ENCODE results near the gene FBXO42. TPM values are rescaled to one million over a fixed set of nuclear protein-coding genes. Genes with fewer than 3 reads are reported as not detected.
A peak's percentile ranks its signal among the peaks of the same experiment; 100 is the strongest.

The FBXO42 gene
- total and polyA plus RNA-seq, 2 of the 4 experiments (the other 2 are of a cell fraction) = 12.0 to 18.8 TPM

- 100% methylated on average over 4 of the region's 11 CpGs; no CpG with 5 or more reads in 1 of the 2 experiments for WGBS, 2 experiments (ENCODE audit: extremely low coverage in 2 of 2, insufficient read length in 1 of 2)
- Histone ChIP-seq H3K9ac (ENCODE audit: low read depth, low read length) (no peak overlapping the region), H2AK9ac (replicated peaks; ENCODE audit: low read depth, low read length, poor library complexity) (peak overlapping the region; percentile 60), H4K91ac (ENCODE audit: insufficient read depth, low read depth, low read length) (peak overlapping the region; percentile 28; the same call in 1 of the 2 replicates), H3K14ac (replicated peaks; ENCODE audit: low read depth, low read length) (no peak overlapping the region), H3K9me3 (ENCODE audit: control insufficient read depth, insufficient read depth, low read length) (no peaks in the 10 kb centered on the region), H2BK5ac (ENCODE audit: low read depth, low read length, poor library complexity, severe bottlenecking) (no peak overlapping the region), H3K4me2 (ENCODE audit: low read depth, low read length) (no peak overlapping the region), H3K36me3 (ENCODE audit: control insufficient read depth, insufficient read depth, low read length) (peaks cover 2% of the 10 kb centered on the region), H3K56ac (ENCODE audit: extremely low read depth, insufficient read depth, low read length) (no peak overlapping the region), H2BK20ac (ENCODE audit: low read depth, low read length) (no peak overlapping the region), H4K20me1 (ENCODE audit: insufficient read depth, low read length) (no peaks in the 10 kb centered on the region; the same call in 1 of the 2 replicates), H3K79me1 (ENCODE audit: low read depth in 1 of 2, low read length in 2 of 2) (peaks cover 7 to 21% of the 10 kb centered on the region in 2 experiments; a peak in 3 of 4 replicates), H2AFZ (replicated peaks; ENCODE audit: low read length, poor library complexity) (no peak overlapping the region), H3K4me3 (ENCODE audit: insufficient read depth, low read depth, low read length) (no peak overlapping the region), H2BK15ac (ENCODE audit: low read depth, low read length) (no peak overlapping the region), H3K4ac (ENCODE audit: low read depth, low read length) (peak overlapping the region; percentile 97; the same call in 1 of the 2 replicates), H3K27ac (ENCODE audit: insufficient read depth, low read length) (no peak overlapping the region), H4K8ac (ENCODE audit: low read depth in 2 of 2, low read length in 2 of 2) (peak overlapping the region in 1 of 2 experiments; percentile 98; a peak in 1 of 4 replicates), H2BK120ac (ENCODE audit: low read depth, low read length) (no peak overlapping the region), H3K18ac (ENCODE audit: low read depth, low read length) (no peak overlapping the region), H3K4me1 (ENCODE audit: control insufficient read depth, insufficient read depth, low read length) (peaks cover 9% of the 10 kb centered on the region), H4K5ac (ENCODE audit: low read depth, low read length) (no peak overlapping the region), H2AK5ac (ENCODE audit: low read depth, low read length) (peak overlapping the region; percentile 84), H3K23ac (ENCODE audit: low read depth, low read length) (no peak overlapping the region), H3K9me1 (ENCODE audit: insufficient read depth, low read length) (peaks cover 6% of the 10 kb centered on the region; the same call in 1 of the 2 replicates), H3K27me3 (ENCODE audit: control insufficient read depth, insufficient read depth, low read length) (no peaks in the 10 kb centered on the region)
- no peak for ATAC-seq (ENCODE audit: low read depth)
- intact Hi-C loops (cut with micrococcal nuclease) = loop anchor here (5.0 kb wide), 2 partner anchors 37 to 162 kb away; partner anchors contain the start of gene SZRD1
- no peak for DNase-seq
- in situ Hi-C loops (cut with MboI; ENCODE audit: low sequenced_read_pairs) = no loop called here
- CTCF ChIA-PET = interaction anchor here (1.4 kb wide), 1 partner anchor 40 kb away, joined by 5 read pairs; no protein-coding TSS in a partner anchor
- TF ChIP-seq BHLHE40 (IDR thresholded peaks at IDR 0.05; ENCODE audit: low read depth, low read length) (no peak), MAFK (IDR thresholded peaks at IDR 0.05; ENCODE audit: low read depth, low read length) (no peak), ELK1 (IDR thresholded peaks at IDR 0.05; ENCODE audit: borderline replicate concordance, low read depth, low read length) (no peak), MXI1 (IDR thresholded peaks at IDR 0.05; ENCODE audit: borderline replicate concordance, low read depth, low read length) (no peak), RAD21 (IDR thresholded peaks at IDR 0.05; ENCODE audit: low read length) (no peak), USF2 (IDR thresholded peaks at IDR 0.05; ENCODE audit: low read depth, low read length) (no peak), CEBPB (IDR thresholded peaks at IDR 0.05; ENCODE audit: low read depth, low read length) (no peak), CHD1 (IDR thresholded peaks at IDR 0.05; ENCODE audit: low read depth, low read length) (no peak), MAZ (IDR thresholded peaks at IDR 0.05; ENCODE audit: borderline replicate concordance, low read depth, low read length) (no peak), POLR2A (IDR thresholded peaks at IDR 0.05; ENCODE audit: low read depth, low read length) (no peak), FOS (IDR thresholded peaks at IDR 0.05; ENCODE audit: low read depth, low read length) (no peak), RCOR1 (IDR thresholded peaks at IDR 0.05; ENCODE audit: insufficient replicate concordance, low read length) (no peak)
- no TSS peak for BruUV-seq (replicated peaks)
- POLR2A ChIA-PET (ENCODE audit: unreplicated experiment) = no interaction called here
- dilution Hi-C loops (cut with HindIII; ENCODE audit: low sequenced_read_pairs, unreplicated experiment) = no loop called here
These were observed 147.0 kb downstream of the FBXO42 start for GRCh38 chr1:16205334-16205671.

Data from IMR-90 (cell line).